ENCODE measurements around the gene TMSB4X. TPM values are rescaled to one million over a fixed set of nuclear protein-coding genes. Genes with fewer than 3 reads are reported as not detected.

TMSB4X gene
- total RNA-seq, 1 donor from 2014 or later: 4,663 TPM

GRCh38 chrX:12965131-12965940 is 9.6 kb upstream of the TMSB4X start:
- Histone ChIP-seq H3K4me3 (no peak overlapping the region), H3K4me1 (peaks cover 2% of the 10 kb centered on the region), H3K27me3 (no peaks in the 10 kb centered on the region), H3K36me3 (no peaks in the 10 kb centered on the region), H3K27ac (no peak overlapping the region), H3K9me3 (no peaks in the 10 kb centered on the region)
- TF ChIP-seq CTCF (IDR thresholded peaks at IDR 0.05): no peak
- intact Hi-C loops (cut with DNase I): no loop called here
- ATAC-seq (no peak), DNase-seq (no peak)

- Histone ChIP-seq H3K36me3 (no peaks in the 10 kb centered on the region), H3K4me3 (no peak overlapping the region), H3K27me3 (no peaks in the 10 kb centered on the region), H3K4me1 (peaks cover 6% of the 10 kb centered on the region), H3K27ac (no peak overlapping the region), H3K9me3 (no peaks in the 10 kb centered on the region)
- intact Hi-C loops (cut with DNase I): no loop called here
- TF ChIP-seq CTCF (IDR thresholded peaks at IDR 0.05): no peak
- ATAC-seq (no peak), DNase-seq (no peak)
Measured at GRCh38 chrX:12966151-12966550, 8.8 kb upstream of the TMSB4X start.

DNA sequence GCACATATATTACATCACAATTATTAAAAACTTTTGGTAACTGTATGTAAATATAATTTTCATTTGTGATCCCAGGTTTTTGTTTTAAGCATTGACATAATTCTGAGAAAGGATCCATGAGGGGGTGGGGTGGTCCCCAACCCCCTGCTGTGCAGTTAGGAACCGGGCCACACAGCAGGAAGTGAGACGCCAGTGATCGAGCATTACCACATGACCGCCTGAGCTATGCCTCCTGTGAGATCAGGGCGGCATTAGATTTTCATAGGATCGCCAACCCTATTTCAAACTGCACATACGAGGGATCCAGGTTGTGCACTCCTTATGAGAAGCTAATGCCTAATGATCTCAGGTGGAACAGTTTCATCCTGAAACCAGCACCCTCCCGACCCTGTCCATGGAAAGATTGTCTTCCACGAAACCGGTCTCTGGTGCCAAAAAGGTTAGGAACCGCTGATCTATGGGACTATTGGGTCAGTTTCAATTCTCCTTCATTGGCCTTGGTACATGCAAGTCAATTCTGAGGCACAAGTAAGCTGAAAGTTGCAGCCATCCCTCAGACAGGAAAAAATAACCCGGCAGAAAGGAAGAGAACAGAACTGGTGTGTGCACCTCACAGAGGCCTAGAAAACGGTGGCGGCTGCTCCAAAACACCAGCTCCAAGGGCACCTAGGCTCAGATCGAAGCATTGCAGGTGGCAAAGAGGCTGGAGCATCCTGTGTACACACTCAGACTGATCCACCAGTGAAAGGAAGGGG is 7.0 kb upstream of the TMSB4X start:
- Histone ChIP-seq H3K4me3 (no peak overlapping the region), H3K36me3 (no peaks in the 10 kb centered on the region), H3K27me3 (no peaks in the 10 kb centered on the region), H3K9me3 (no peaks in the 10 kb centered on the region), H3K4me1 (peaks cover 6% of the 10 kb centered on the region), H3K27ac (peak overlapping the region; percentile 24)
- DNase-seq: no peak
- no peak for TF ChIP-seq CTCF (IDR thresholded peaks at IDR 0.05)
- peak; percentile 32 for ATAC-seq
- intact Hi-C loops (cut with DNase I): no loop called here

- Histone ChIP-seq H3K27ac (peak overlapping the region; percentile 83), H3K27me3 (no peaks in the 10 kb centered on the region), H3K4me3 (peak overlapping the region; percentile 70), H3K9me3 (no peaks in the 10 kb centered on the region), H3K36me3 (no peaks in the 10 kb centered on the region), H3K4me1 (peaks cover 6% of the 10 kb centered on the region)
- peak; percentile 49 for TF ChIP-seq CTCF (IDR thresholded peaks at IDR 0.05)
- peak; percentile 45 for ATAC-seq
- intact Hi-C loops (cut with DNase I): no loop called here
- DNase-seq: no peak
Measured at GRCh38 chrX:12970691-12971202, 4.2 kb upstream of the TMSB4X start.

GRCh38 chrX:12971282-12972003 is 3.5 kb upstream of the TMSB4X start:
- no peaks in the 10 kb centered on the region for H3K9me3 ChIP-seq
- intact Hi-C loops (cut with DNase I): no loop called here
- no peaks in the 10 kb centered on the region for H3K36me3 ChIP-seq
- peak overlapping the region; percentile 83 for H3K27ac ChIP-seq
- H3K4me1 ChIP-seq: peaks cover 6% of the 10 kb centered on the region
- TF ChIP-seq CTCF (IDR thresholded peaks at IDR 0.05): no peak
- ATAC-seq (peak; percentile 17), DNase-seq (peak; percentile 65)
- peak overlapping the region; percentile 70 for H3K4me3 ChIP-seq
- no peaks in the 10 kb centered on the region for H3K27me3 ChIP-seq
